K562 (cell line): ENCODE data around the gene PBXIP1. TPM values are rescaled to one million over a fixed set of nuclear protein-coding genes. Genes with fewer than 3 reads are reported as not detected.

ENCODE experiments used
- E2F8 ChIP-seq: fragments of 450-650 bp; IDR thresholded peaks from 2 replicates; pipeline ENCODE4 v1.7.1; 2018; ENCODE audit warnings: mild to moderate bottlenecking, low read depth; ENCODE audit not compliant: partially characterized antibody
- ESRRB ChIP-seq: fragments of 250-450 bp; sonication (Bioruptor Pico); IDR thresholded peaks from 2 replicates; pipeline ENCODE4 v1.5.0; 2020; ENCODE audit warnings: mild to moderate bottlenecking, moderate library complexity, borderline replicate concordance
- GABPA ChIP-seq: fragments of 200-800 bp; sonication (Bioruptor generic); conservative IDR thresholded peaks from 2 replicates; pipeline ENCODE4 v1.6.1; 2016; ENCODE audit warnings: low read depth, missing genetic modification characterization, missing compliant biosample characterization
- IRF2 ChIP-seq: sonication (generic); formaldehyde crosslinking; IDR thresholded peaks from 2 replicates; pipeline ENCODE4 v1.8.1; 2022; ENCODE audit warnings: mild to moderate bottlenecking, missing genetic modification reagents
- KHSRP ChIP-seq: fragments of 450-650 bp; IDR thresholded peaks from 2 replicates; pipeline ENCODE4 v1.6.1; 2017
- MCM3 ChIP-seq: fragments of 450-650 bp; IDR thresholded peaks from 2 replicates; pipeline ENCODE4 v1.6.1; 2016
- MIER1 ChIP-seq: fragments of 450-650 bp; IDR thresholded peaks from 2 replicates; pipeline ENCODE4 v1.6.1; 2016; ENCODE audit warnings: antibody characterized with exemption, mild to moderate bottlenecking, low read depth
- MLX ChIP-seq, 2 experiments: fragments of 450-650 bp in 1 of 2; sonication (generic) in 1 of 2; formaldehyde crosslinking; conservative IDR thresholded peaks; 2 replicates each; pipeline versions ENCODE4 v1.4.0 to v1.8.1; 2020 to 2022; ENCODE audit warnings: mild to moderate bottlenecking in 1 of 2, missing genetic modification reagents in 1 of 2
- MTA3 ChIP-seq: fragments of 450-650 bp; formaldehyde crosslinking; IDR thresholded peaks from 2 replicates; pipeline ENCODE4 v1.6.1; 2017; ENCODE audit warnings: mild to moderate bottlenecking, borderline replicate concordance
- NR0B1 ChIP-seq: fragments of 450-650 bp; IDR thresholded peaks from one replicate; pipeline ENCODE4 v1.6.1; 2018; ENCODE audit warnings: mild to moderate bottlenecking, moderate library complexity; ENCODE audit not compliant: partially characterized antibody
- NUFIP1 ChIP-seq: fragments of 450-650 bp; IDR thresholded peaks from 2 replicates; pipeline ENCODE4 v1.6.1; 2018; ENCODE audit not compliant: partially characterized antibody
- SIRT6 ChIP-seq: IDR thresholded peaks from one replicate; pipeline ENCODE4 v1.6.1; 2012; ENCODE audit warnings: low read depth, mild to moderate bottlenecking, control low read depth, inconsistent platforms, low read length, moderate library complexity
- SP1 ChIP-seq: sonication (generic); formaldehyde crosslinking; IDR thresholded peaks from 2 replicates; pipeline ENCODE4 v1.8.1; 2022; ENCODE audit warnings: mild to moderate bottlenecking, missing genetic modification reagents
- STAT5B ChIP-seq: fragments of 250-450 bp; sonication (Bioruptor Pico); IDR thresholded peaks from 2 replicates; pipeline ENCODE4 v1.8.0; 2021; ENCODE audit warnings: mild to moderate bottlenecking, inconsistent platforms
- SUPT5H ChIP-seq: fragments of 450-650 bp; IDR thresholded peaks from 2 replicates; pipeline ENCODE4 v1.6.1; 2016
- TGIF2 ChIP-seq: sonication (generic); formaldehyde crosslinking; IDR thresholded peaks from 2 replicates; pipeline ENCODE4 v1.8.1; 2022; ENCODE audit warnings: mild to moderate bottlenecking, missing genetic modification reagents, moderate library complexity
- TRIM24 ChIP-seq, 2 experiments: fragments of 450-650 bp; IDR thresholded peaks; 2 replicates each; pipeline ENCODE4 v1.6.1; 2016
- YBX1 ChIP-seq: fragments of 450-650 bp; IDR thresholded peaks from 2 replicates; pipeline ENCODE4 v1.7.1; 2016; ENCODE audit warnings: mild to moderate bottlenecking
- ZMIZ1 ChIP-seq, 2 experiments: fragments of 150-350 bp in 1 of 2; IDR thresholded peaks; 2 replicates each; pipeline ENCODE4 v1.6.1; 2012 to 2016; ENCODE audit warnings: low read depth in 2 of 2, low read length in 2 of 2, mild to moderate bottlenecking in 1 of 2, moderate library complexity in 1 of 2
- ZNF146 ChIP-seq: IDR thresholded peaks from one replicate; pipeline ENCODE4 v1.6.1; 2018; ENCODE audit warnings: missing compliant biosample characterization; ENCODE audit not compliant: unreplicated experiment
- ZNF316 ChIP-seq: fragments of 450-650 bp; IDR thresholded peaks from 2 replicates; pipeline ENCODE4 v1.6.1; 2016
- polyA plus RNA-seq, 8 experiments: library from polyadenylated mRNA; depleted of rRNA in 4 of 8; stranded (reverse) in 5 of 8; unstranded in 3 of 8; fragments of >200 nt; fragmentation: Nextera tagmentation in 2 of 8; fragmentation: Illumina TruSeq in 1 of 8; extraction: Ambion mirVana in 2 of 8; extraction: Trizol in 1 of 8; gene quantifications; 2 replicates each; pipeline versions ENCODE4 v1.2.1 to v1.2.3, GENCODE V29; 2011 to 2014; ENCODE audit warnings: inconsistent platforms in 1 of 8, missing spikeins in 1 of 8
- total RNA-seq, 7 experiments: library from RNA; depleted of rRNA in 6 of 7; stranded (reverse); fragments of >200 nt in 6 of 7; fragmentation: Illumina TruSeq in 2 of 7; extraction: Trizol in 2 of 7; gene quantifications; 2 replicates each; pipeline versions ENCODE4 v1.2.1 to v1.2.3, GENCODE V29; 2011 to 2021; ENCODE audit warnings: low replicate concordance in 1 of 7

PBXIP1 gene
- total and polyA plus RNA-seq, 9 of the 15 experiments (the other 6 are each of a cell fraction or from before 2014, with no cell fraction given), result 0.13 to 8.3 (median 5.8) TPM

- TF ChIP-seq MLX (CRISPR knock-in tag; conservative IDR thresholded peaks at IDR 0.05), result no peak
- TF ChIP-seq YBX1, result no peak
- no peak for TF ChIP-seq ZMIZ1 (IDR thresholded peaks at IDR 0.05; ENCODE audit: low read depth in 2 of 2, low read length in 2 of 2)
- no peak for TF ChIP-seq ESRRB
- TF ChIP-seq NR0B1, result no peak
- no peak for TF ChIP-seq STAT5B (CRISPR knock-in tag)
- TF ChIP-seq KHSRP, result no peak
- peak; percentile 67 for TF ChIP-seq GABPA
- TF ChIP-seq IRF2 (CRISPR knock-in tag), result no peak
- no peak for TF ChIP-seq TGIF2
- no peak for TF ChIP-seq ZNF146
- TF ChIP-seq MTA3, result 0 out of 2 replicates have a peak, but pooled peaks have one; percentile 46
- TF ChIP-seq SP1 (CRISPR knock-in tag), result no peak
- TF ChIP-seq MCM3, result no peak
- peak; percentile 31; the same call in 1 of the 2 replicates for TF ChIP-seq SUPT5H
- no peak for TF ChIP-seq SIRT6
- TF ChIP-seq ZNF316, result no peak
- TF ChIP-seq NUFIP1, result no peak
- peak in 1 of 2 experiments; percentile 6; a peak in 1 of 4 replicates for TF ChIP-seq TRIM24 (IDR thresholded peaks at IDR 0.05)
- no peak for TF ChIP-seq E2F8
- TF ChIP-seq MIER1, result no peak
Measured at GRCh38 chr1:155004352-155005075, 48.6 kb upstream of the PBXIP1 start (continued).
